HUDEP-2 (cell line): ENCODE data around the gene BPIFA1.

ENCODE experiments used
- DNase-seq, 76 experiments: peaks; one replicate each; lab custom pipeline; 2025; ENCODE audit not compliant: unreplicated experiment in 76 of 76; lab: John Stamatoyannopoulos, UW

BPIFA1 gene

DNA sequence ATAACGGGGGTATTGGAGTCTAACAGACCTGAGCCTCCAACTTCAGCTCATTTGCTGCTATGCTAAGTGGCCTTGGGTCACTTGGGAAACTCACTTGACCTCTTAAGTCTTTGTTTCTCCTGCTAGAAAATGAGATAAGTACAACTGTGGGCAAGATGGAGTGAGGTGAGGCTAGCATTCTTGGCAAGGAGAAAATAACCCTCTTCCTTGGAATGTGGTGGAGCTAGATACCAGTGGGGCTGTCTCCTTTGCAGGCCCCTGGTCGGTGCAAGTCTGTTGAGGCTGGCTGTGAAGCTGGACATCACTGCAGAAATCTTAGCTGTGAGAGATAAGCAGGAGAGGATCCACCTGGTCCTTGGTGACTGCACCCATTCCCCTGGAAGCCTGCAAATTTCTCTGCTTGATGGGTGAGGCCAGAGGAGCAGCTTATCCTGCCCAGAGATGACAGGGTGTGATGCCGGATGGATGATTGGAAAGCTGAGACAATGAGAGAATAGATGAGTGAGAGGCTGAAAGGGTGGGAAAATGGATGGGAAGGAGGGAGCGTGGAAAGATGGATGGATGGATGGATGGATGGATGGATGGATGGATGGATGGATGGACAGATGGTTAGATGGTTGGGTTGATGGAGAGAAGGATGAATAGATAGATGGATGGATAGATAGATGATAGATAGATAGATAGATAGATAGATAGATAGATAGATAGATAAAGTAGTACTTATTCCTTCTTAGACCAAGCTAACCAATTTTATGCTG lies 4.4 kb downstream of the BPIFA1 start:
- no peak for DNase-seq

DNA sequence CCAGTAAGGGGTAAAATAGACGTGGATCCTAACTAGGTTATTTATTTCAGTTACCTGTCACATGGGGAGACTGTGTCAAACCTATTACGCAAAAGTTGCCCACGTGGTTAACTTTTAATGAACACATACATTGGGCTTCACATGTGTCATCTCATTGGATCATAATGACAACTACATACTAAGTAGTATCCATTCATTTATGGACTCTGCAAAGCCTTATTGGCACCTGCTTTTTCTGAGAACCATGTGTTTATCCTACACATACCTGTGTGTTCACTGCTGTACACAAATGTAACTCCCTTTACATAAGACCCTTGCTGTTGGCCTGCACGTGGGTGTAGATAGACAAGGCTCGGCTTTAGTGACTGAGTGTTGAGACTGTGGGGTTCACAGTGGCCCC lies 5.1 kb downstream of the BPIFA1 start:
- no peak for DNase-seq

DNA sequence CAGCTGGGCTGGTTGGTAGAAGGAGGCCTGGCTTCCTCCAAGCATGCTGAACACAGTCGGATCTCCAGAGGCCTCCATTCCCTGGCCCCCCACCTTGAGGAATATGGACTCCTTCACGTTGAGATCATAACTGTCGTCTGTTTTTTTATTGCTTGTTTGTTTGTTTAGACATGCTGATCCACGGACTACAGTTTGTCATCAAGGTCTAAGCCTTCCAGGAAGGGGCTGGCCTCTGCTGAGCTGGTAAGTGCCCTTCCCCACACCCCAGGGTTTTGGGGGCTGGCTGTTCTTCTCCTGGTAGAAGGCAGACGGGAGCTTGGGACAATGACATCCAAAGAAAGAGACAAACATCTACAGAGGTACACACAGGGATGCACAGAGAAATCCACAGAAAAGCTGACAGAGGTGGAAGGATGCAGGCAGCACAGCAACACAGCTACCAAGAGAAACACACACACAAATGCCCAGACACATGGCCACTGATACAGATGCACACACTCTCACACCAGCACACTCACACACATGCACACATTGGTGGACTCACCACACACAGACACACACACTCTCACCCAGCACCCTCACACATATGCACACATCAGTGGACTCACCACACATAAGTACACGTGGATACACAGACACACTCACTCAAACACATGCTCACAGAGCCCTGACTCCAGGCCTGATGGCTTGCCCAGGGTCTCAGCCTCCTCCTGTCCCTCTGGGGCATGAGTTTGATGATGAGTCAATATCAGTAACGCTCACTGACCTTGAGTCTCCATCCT lies 6.7 kb downstream of the BPIFA1 start:
- DNase-seq: no peak

- no peak for DNase-seq
Measured at GRCh38 chr20:33246077-33246476, 10.3 kb downstream of the BPIFA1 start.

DNA sequence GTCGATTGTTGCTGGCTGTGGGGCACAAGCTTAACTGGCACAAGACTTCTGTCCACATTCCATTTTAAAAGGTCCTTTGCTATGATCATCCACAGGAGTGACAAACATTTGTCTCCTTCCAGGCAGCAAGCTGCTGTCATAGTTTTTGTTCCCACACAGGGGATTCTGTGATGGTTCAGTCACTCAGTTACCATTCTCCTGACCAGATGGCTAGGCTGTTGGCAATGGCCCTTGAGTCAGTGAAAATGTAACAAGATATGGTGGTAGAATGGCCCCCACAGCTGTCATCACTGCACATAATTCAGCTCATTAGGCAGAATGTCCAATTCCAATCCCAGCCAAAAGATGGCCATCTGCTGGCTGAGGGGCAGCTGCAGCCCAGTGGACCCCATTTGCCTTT lies 13.7 kb downstream of the BPIFA1 start:
- DNase-seq: no peak

GRCh38 chr20:33250666-33251065 lies 14.9 kb downstream of the BPIFA1 start:
- no peak for DNase-seq

DNA sequence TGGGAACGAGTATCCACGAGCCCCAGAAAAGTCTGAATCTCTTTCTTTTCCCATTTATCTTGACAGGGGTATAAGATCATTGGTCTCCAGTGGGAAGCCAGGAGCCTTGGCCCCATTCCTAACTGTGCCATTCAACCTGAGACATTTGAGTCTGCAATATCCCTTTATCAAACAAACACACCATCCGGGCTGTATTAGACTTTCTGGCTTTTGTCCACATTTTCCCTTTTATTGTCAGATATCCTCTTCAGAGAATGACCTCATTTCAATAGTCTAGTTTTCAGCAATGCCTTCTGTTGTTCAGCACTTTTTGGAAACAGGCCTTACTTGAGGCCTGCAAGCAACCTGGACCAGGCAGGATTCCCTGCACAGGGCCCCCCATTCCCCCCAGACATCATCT lies 15.7 kb downstream of the BPIFA1 start:
- no peak for DNase-seq

DNA sequence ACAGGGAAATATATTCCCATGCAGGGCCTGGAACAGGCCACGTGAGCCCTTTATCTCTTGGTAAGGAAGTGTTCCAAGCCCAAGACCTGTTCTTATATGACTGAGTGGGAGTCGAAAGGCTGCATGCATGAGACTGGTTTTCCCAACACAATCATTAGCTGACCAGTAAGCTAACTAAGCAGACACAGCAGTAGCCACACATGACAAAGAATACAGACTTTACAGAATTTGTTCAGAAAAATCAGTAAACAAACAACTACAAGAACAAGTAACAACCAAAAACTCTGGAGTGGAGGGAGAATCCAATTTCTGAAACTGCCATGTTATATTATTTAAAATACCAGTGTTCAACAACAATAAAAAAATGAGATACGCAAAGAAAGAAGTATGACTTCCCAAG lies 16.7 kb downstream of the BPIFA1 start:
- DNase-seq: no peak

- no peak for DNase-seq
Measured at GRCh38 chr20:33255005-33255404, 19.2 kb downstream of the BPIFA1 start.

- DNase-seq: no peak
Measured at GRCh38 chr20:33257237-33257636, 21.4 kb downstream of the BPIFA1 start.

- DNase-seq: no peak
Measured at GRCh38 chr20:33259371-33259770, 23.6 kb downstream of the BPIFA1 start.

GRCh38 chr20:33261465-33261864 lies 25.7 kb downstream of the BPIFA1 start:
- no peak for DNase-seq

GRCh38 chr20:33262658-33263065 lies 26.9 kb downstream of the BPIFA1 start:
- DNase-seq: peak in 17 of 76 experiments; percentile 3 to 45 (median 17)

GRCh38 chr20:33263784-33264183 lies 28.0 kb downstream of the BPIFA1 start:
- no peak for DNase-seq

- DNase-seq: no peak
Measured at GRCh38 chr20:33267701-33268100, 31.9 kb downstream of the BPIFA1 start.

- DNase-seq: no peak
Measured at GRCh38 chr20:33272155-33272873, 36.5 kb downstream of the BPIFA1 start.

DNA sequence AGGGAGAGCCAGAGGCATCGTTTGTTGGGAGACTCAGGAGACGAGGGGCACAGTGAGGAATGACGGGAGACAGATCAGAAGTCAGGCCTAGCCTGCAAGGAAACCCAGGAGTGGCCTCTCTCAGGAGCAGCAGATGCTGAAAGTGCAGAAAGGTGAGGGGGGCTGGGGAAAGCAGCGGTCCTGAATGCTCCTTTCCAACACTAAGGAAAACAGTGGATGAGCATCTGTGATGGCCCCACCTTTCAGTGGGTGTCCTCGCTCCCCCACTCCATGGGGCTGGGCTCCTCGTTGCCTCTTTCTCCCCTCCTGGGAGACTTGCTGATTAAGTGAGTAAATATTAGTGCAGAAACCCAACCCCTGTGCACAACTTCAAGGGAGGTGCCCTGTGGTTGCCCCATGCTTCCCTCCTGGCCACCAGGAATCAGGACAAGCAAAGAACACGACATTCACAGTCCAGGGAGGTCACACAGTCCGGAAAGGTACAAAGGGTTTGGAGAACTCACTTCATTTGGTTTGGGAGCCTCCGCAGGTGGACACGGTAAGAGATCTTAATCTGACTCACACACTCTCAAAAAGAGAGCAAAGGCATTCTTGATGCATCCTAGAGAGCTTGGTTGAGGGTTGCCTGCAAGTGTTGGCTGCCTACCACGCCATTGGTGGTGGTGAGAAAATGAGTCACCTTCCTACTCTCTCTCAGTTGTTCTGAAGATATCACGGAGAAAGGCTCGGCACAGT lies 37.5 kb downstream of the BPIFA1 start:
- no peak for DNase-seq

GRCh38 chr20:33275215-33275614 lies 39.4 kb downstream of the BPIFA1 start:
- no peak for DNase-seq

DNA sequence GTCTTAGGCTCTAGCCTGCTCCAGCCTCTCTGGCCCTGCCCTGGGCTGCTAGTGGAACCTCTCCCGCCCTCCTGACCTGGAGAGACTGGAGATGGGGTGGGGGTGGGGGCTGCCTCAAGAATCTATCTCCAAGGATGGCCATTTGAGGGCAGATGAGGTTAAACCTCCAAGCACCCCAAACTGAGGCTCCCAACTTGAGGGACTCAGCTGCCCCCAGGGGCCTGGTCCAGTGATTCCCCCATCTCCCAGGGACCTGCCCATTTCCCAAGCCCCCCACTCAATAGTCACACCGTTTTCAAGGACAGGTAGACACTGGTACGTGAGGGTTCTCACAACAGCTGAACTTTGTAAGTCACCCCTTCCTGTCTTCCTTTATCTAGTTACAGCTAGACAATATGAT lies 40.1 kb downstream of the BPIFA1 start:
- no peak for DNase-seq

DNA sequence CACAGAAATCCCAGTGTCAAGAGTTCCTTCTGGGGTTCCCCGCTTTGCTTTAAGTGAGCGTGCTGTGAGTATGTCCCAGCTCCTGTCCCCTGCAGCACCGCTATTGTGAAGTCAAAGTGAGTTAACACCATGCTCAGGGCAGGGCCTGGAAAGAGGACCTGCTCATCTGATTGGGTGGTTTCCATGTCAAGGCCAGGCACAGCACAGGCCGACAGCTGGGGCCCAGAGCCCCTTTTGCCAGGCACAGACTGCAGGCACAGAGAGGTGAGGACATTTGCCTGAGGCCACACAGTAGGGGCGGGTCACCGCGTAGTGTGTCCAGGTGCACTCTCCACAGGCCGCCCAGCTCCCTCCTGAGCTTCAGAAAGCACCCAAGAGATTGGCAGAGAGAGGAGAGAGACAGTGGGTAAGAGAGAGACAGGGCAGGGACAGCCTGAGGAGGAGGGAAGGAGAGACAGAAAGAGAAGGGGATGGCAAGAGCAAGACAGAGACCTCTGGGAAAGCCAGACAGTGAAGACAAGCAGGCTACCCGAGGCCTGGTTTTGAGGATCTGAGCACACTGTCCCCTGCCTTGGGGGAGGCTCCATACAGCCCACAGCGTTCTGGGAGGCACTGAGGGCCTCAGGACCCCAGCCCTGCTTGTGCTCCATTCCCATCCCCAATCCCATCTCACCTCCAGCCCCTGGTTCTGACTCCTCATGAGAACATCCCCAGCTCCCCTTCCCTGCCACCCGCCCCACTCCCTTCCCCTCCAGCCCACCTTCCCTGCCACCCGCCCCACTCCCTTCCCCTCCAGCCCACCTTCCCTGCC lies 40.7 kb downstream of the BPIFA1 start:
- DNase-seq: no peak
